Loucy (cell line): ENCODE results near the gene SLC9A3.

Source experiments
- H2AFZ ChIP-seq: fragments of 200-600 bp; sonication (generic); 2 replicates; pipeline ENCODE4 v1.6.0; 2016; ENCODE audit warnings: antibody characterized with exemption, mild to moderate bottlenecking, low read length, moderate library complexity
- H3F3A ChIP-seq: fragments of 200-600 bp; 2 replicates; pipeline ENCODE4 v1.6.0; 2016; ENCODE audit warnings: antibody characterized with exemption, low read depth, mild to moderate bottlenecking
- H3K27me3 ChIP-seq: fragments of 200-600 bp; sonication (generic); 2 replicates; pipeline ENCODE4 v1.6.1; 2014; ENCODE audit warnings: low read length, mild to moderate bottlenecking; ENCODE audit not compliant: insufficient read depth, poor library complexity, severe bottlenecking
- H3K36me3 ChIP-seq: fragments of 200-600 bp; sonication (generic); 2 replicates; pipeline ENCODE4 v1.6.1; 2016; ENCODE audit warnings: low read length; ENCODE audit not compliant: insufficient read depth
- H3K4me1 ChIP-seq: fragments of 200-600 bp; sonication (generic); 2 replicates; pipeline ENCODE4 v1.5.1; 2014; ENCODE audit warnings: low read length, mild to moderate bottlenecking; ENCODE audit not compliant: insufficient read depth, poor library complexity, severe bottlenecking
- H3K4me2 ChIP-seq: fragments of 200-600 bp; sonication (generic); 2 replicates; pipeline ENCODE4 v1.6.0; 2014; ENCODE audit warnings: antibody characterized with exemption, low read length, low read depth, mild to moderate bottlenecking; ENCODE audit not compliant: poor library complexity, severe bottlenecking
- H3K4me3 ChIP-seq: fragments of 200-600 bp; sonication (generic); 2 replicates; pipeline ENCODE4 v1.5.1; 2014; ENCODE audit warnings: low read length, mild to moderate bottlenecking, mixed read lengths; ENCODE audit not compliant: poor library complexity, severe bottlenecking
- H3K79me2 ChIP-seq: fragments of 200-600 bp; sonication (generic); 2 replicates; pipeline ENCODE4 v1.6.1; 2014; ENCODE audit warnings: low read length; ENCODE audit not compliant: insufficient read depth
- H3K9ac ChIP-seq: fragments of 200-600 bp; sonication (generic); 2 replicates; pipeline ENCODE4 v1.6.0; 2014; ENCODE audit warnings: mild to moderate bottlenecking, low read depth, low read length, moderate library complexity; ENCODE audit not compliant: poor library complexity, severe bottlenecking
- H3K9me2 ChIP-seq: fragments of 200-600 bp; sonication (generic); replicated peaks from 2 replicates; pipeline ENCODE4 v1.6.1; 2016; ENCODE audit warnings: low read depth, low read length, mixed read lengths
- H3K9me3 ChIP-seq: fragments of 200-600 bp; sonication (generic); 2 replicates; pipeline ENCODE4 v1.6.1; 2014; ENCODE audit warnings: mild to moderate bottlenecking, antibody characterized with exemption, low read length, low read depth; ENCODE audit not compliant: insufficient read depth
- H4K20me1 ChIP-seq: fragments of 200-600 bp; sonication (generic); 2 replicates; pipeline ENCODE4 v1.6.0; 2014; ENCODE audit warnings: antibody characterized with exemption, low read length, mild to moderate bottlenecking; ENCODE audit not compliant: insufficient read depth, poor library complexity, severe bottlenecking
- EZH2phosphoT487 ChIP-seq: fragments of 200-600 bp; IDR thresholded peaks from 2 replicates; pipeline ENCODE4 v1.6.1; 2018; ENCODE audit warnings: antibody characterized with exemption, mild to moderate bottlenecking, moderate library complexity, borderline replicate concordance
- TF ChIP-seq, protein P1 (sequence below): fragments of 200-600 bp; sonication (generic); conservative IDR thresholded peaks from 2 replicates; pipeline ENCODE4 v1.5.1; 2014; ENCODE audit warnings: mild to moderate bottlenecking, antibody characterized with exemption, low read length

Gene SLC9A3

DNA sequence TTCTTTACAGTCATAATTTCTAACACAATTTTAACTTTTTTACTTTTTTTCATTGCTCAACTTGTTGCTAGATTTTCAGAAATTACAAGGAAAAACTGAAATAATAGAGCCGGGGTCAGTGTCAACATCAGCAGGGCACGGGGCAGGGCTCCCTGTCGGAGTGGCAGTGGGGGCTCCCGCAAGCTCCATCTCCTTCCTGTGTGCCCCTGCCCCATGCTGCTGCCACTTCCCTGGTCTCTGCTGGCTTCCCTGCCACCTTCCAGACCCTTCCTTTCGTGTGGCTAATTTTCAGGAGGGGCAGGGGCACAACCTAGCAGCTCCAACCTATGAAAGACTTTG is 82.3 kb downstream of the SLC9A3 start:
- H2AFZ ChIP-seq, result no peak overlapping the region
- H3K9ac ChIP-seq, result peak overlapping the region; percentile 97

DNA sequence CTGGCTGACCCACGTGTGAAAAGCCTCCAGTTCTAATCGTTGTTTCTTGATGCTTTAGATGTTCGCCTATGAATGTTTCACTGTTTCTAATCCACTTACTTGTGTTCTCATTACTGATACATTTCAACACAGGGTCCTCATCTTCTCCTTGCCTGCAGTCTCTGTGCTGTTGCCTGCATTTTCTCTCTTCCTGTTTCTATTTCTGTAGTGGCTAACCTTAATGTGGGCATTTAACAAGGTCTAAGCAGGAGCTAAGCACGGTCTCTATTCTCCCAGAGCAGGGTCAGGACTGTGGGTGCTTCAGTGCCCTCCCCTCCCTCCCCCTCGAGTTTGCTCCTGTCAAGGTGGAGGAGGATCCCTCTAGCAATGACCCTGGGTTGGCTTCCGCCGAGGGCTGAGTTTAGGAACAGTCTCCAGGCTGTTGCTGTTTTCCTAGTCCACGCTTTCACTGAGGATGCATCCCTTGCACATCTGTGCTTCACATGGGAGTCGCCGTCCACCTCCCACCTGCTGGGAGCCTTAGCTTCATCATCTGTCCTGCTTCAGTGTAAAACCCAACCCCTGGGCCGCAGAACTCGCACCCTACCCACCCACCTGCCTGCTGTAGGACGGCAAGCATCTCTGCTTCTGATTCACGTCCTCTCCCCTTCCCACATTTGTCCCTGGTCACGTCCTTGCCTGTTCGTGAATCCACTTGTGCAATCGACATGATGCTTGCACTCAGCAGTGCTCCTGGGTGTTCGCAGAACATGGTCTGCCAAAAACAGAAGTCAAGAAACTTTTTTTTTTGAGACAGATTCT is 83.6 kb downstream of the SLC9A3 start:
- H3K4me1 ChIP-seq, result peaks cover 61% of the 10 kb centered on the region
- TF ChIP-seq EZH2phosphoT487, result no peak
- TF ChIP-seq, protein P1, sequence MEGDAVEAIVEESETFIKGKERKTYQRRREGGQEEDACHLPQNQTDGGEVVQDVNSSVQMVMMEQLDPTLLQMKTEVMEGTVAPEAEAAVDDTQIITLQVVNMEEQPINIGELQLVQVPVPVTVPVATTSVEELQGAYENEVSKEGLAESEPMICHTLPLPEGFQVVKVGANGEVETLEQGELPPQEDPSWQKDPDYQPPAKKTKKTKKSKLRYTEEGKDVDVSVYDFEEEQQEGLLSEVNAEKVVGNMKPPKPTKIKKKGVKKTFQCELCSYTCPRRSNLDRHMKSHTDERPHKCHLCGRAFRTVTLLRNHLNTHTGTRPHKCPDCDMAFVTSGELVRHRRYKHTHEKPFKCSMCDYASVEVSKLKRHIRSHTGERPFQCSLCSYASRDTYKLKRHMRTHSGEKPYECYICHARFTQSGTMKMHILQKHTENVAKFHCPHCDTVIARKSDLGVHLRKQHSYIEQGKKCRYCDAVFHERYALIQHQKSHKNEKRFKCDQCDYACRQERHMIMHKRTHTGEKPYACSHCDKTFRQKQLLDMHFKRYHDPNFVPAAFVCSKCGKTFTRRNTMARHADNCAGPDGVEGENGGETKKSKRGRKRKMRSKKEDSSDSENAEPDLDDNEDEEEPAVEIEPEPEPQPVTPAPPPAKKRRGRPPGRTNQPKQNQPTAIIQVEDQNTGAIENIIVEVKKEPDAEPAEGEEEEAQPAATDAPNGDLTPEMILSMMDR, result no peak
- H3K4me3 ChIP-seq, result peak overlapping the region; percentile 25
- no peaks in the 10 kb centered on the region for H3K27me3 ChIP-seq
- H3K9me3 ChIP-seq, result no peaks in the 10 kb centered on the region
- peak overlapping the region; percentile 65 for H3K4me2 ChIP-seq
- H3F3A ChIP-seq, result no peaks in the 10 kb centered on the region
- H3K9ac ChIP-seq, result peak overlapping the region; percentile 55
- H3K9me2 ChIP-seq, result no peaks in the 10 kb centered on the region
- peak overlapping the region; percentile 4; the same call in 1 of the 2 replicates for H2AFZ ChIP-seq
- H3K79me2 ChIP-seq, result peaks cover 36% of the 10 kb centered on the region
- peaks cover 11% of the 10 kb centered on the region for H4K20me1 ChIP-seq
- no peaks in the 10 kb centered on the region for H3K36me3 ChIP-seq

More for the DNA sequence above, 82.3 kb downstream of the SLC9A3 start:
- Histone ChIP-seq H3K27me3 (no peaks in the 10 kb centered on the region), H3K36me3 (peaks cover 1% of the 10 kb centered on the region; the same call in 1 of the 2 replicates), H4K20me1 (peaks cover 12% of the 10 kb centered on the region), H3K79me2 (peaks cover 40% of the 10 kb centered on the region), H3K9me2 (no peaks in the 10 kb centered on the region), H3K4me2 (peak overlapping the region; percentile 77), H3K9me3 (no peaks in the 10 kb centered on the region), H3F3A (no peaks in the 10 kb centered on the region), H3K4me1 (peaks cover 56% of the 10 kb centered on the region), H3K4me3 (peak overlapping the region; percentile 99)
- TF ChIP-seq EZH2phosphoT487, result no peak
- TF ChIP-seq, protein P1, result no peak

DNA sequence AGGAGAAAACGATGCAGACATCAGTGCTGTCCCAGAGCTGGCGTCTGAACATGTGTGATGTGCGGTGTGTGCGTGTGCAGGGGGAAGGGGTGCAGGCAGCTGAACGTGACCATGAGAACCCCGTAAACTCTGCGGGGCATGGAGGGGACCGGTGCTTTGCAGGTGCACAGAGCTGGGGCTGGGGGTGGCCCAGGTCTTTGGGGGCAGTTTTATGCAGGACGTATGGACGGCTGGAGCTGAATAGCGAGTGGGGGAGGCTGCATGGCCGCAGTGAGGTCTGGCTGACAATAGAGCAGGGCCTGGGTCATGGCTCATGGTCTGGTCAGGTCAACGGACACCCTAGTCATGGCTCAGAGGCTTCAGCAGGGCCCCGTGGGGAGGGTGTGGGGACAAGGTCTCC is 84.6 kb downstream of the SLC9A3 start:
- Histone ChIP-seq H3K27me3 (no peaks in the 10 kb centered on the region), H3K4me2 (no peak overlapping the region), H3K4me1 (peaks cover 56% of the 10 kb centered on the region), H2AFZ (no peak overlapping the region), H3F3A (no peaks in the 10 kb centered on the region), H3K9me2 (no peaks in the 10 kb centered on the region), H4K20me1 (peaks cover 11% of the 10 kb centered on the region), H3K9ac (peak overlapping the region; percentile 55), H3K4me3 (no peak overlapping the region), H3K36me3 (no peaks in the 10 kb centered on the region), H3K9me3 (no peaks in the 10 kb centered on the region), H3K79me2 (peaks cover 29% of the 10 kb centered on the region)
- no peak for TF ChIP-seq EZH2phosphoT487
- TF ChIP-seq, protein P1, result no peak
